Panc1 (cell line): ENCODE measurements around the gene ZNF654. TPM values are rescaled to one million over a fixed set of nuclear protein-coding genes. Genes with fewer than 3 reads are reported as not detected.

Source experiments
- ATAC-seq: fragments of 200-7000 bp; cut with Tn5 transposase; 2 replicates; pipeline ENCODE4 v1.9.1; 2020; ENCODE audit warnings: mild to moderate bottlenecking, moderate library complexity
- BruUV-seq: library from RNA; stranded (reverse); fragments of 400-500 nt; replicated peaks from 2 replicates; lab custom pipeline; 2021; lab: Mats Ljungman, UMichigan
- CTCF ChIA-PET: fragments of 300-600 bp; sonication (Branson Sonifier 250); formaldehyde crosslinking; loops from one replicate; lab custom pipeline; 2022; ENCODE audit warnings: antibody characterized with exemption; lab: Charles Lee
- POLR2A ChIA-PET: fragments of 300-600 bp; sonication (Branson Sonifier 250); formaldehyde crosslinking; loops from one replicate; lab custom pipeline; 2022; ENCODE audit warnings: antibody characterized with exemption; lab: Charles Lee
- DNase-seq: peaks from one replicate; pipeline ENCODE4 v3.0.0-alpha.2; 2010; ENCODE audit warnings: low read depth, low spot score
- H3K27ac ChIP-seq: 2 replicates; pipeline ENCODE4 v1.5.1; 2011; ENCODE audit warnings: mild to moderate bottlenecking, low read length, inconsistent platforms
- H3K27me3 ChIP-seq: fragments of 200-500 bp; sonication (Bioruptor generic); 2 replicates; pipeline ENCODE4 v1.6.0; 2014; ENCODE audit warnings: low read length, inconsistent platforms; ENCODE audit not compliant: control insufficient read depth, insufficient read depth
- H3K36me3 ChIP-seq: fragments of 200-500 bp; sonication (Bioruptor generic); 2 replicates; pipeline ENCODE4 v1.5.1; 2014; ENCODE audit warnings: inconsistent platforms, mild to moderate bottlenecking, low read length, moderate library complexity; ENCODE audit not compliant: control insufficient read depth, insufficient read depth
- H3K4me1 ChIP-seq: 2 replicates; pipeline ENCODE4 v1.5.1; 2011; ENCODE audit warnings: inconsistent platforms, mild to moderate bottlenecking, low read length, moderate library complexity; ENCODE audit not compliant: control insufficient read depth, insufficient read depth
- H3K4me3 ChIP-seq, 2 experiments: 2 replicates each; pipeline ENCODE4 v1.5.1; 2011 to 2012; ENCODE audit warnings: low read depth in 2 of 2, low read length in 2 of 2, mild to moderate bottlenecking in 2 of 2, inconsistent platforms in 1 of 2, moderate library complexity in 1 of 2
- H3K9me3 ChIP-seq: fragments of 200-500 bp; sonication (Bioruptor generic); 2 replicates; pipeline ENCODE4 v1.5.1; 2014; ENCODE audit warnings: low read depth, mild to moderate bottlenecking, inconsistent platforms, low read length, moderate library complexity; ENCODE audit not compliant: control insufficient read depth, insufficient read depth
- CTCF ChIP-seq: fragments of 450-650 bp; IDR thresholded peaks from 2 replicates; pipeline ENCODE4 v1.5.1; 2017; ENCODE audit warnings: mild to moderate bottlenecking
- POLR2AphosphoS5 ChIP-seq: IDR thresholded peaks from 2 replicates; pipeline ENCODE4 v1.6.1; 2012; ENCODE audit warnings: mild to moderate bottlenecking, low read depth, low read length, moderate library complexity
- REST ChIP-seq, 2 experiments: IDR thresholded peaks; 2 replicates each; pipeline ENCODE4 v1.6.1; 2011 to 2012; ENCODE audit warnings: low read depth in 2 of 2, control low read depth in 1 of 2, low read length in 1 of 2, mild to moderate bottlenecking in 1 of 2, moderate library complexity in 1 of 2; ENCODE audit not compliant: insufficient read depth in 1 of 2
- SIN3A ChIP-seq: IDR thresholded peaks from 2 replicates; pipeline ENCODE4 v1.6.1; 2012; ENCODE audit warnings: low read depth, mild to moderate bottlenecking, low read length, moderate library complexity, borderline replicate concordance; ENCODE audit not compliant: insufficient read depth
- TCF7L2 ChIP-seq: IDR thresholded peaks from 2 replicates; pipeline ENCODE4 v1.6.1; 2011; ENCODE audit warnings: mild to moderate bottlenecking, low read depth, low read length, inconsistent platforms
- in situ Hi-C: cut with HindIII; loops from 2 replicates; pipeline ENCODE4 v1.10.0; 2016; ENCODE audit warnings: low sequenced_read_pairs, low pct_unique_long_range_greater_than_20kb
- intact Hi-C: fragments of 100-400 bp; cut with micrococcal nuclease; formaldehyde crosslinking; loops from one replicate; pipeline ENCODE4 v1.10.0; 2022; ENCODE audit not compliant: unreplicated experiment
- total RNA-seq: library from RNA; stranded (reverse); gene quantifications from one replicate; pipeline ENCODE4 v1.2.1, GENCODE V29; 2021; ENCODE audit not compliant: unreplicated experiment

Gene ZNF654
- total RNA-seq, 1 experiment from 2014 or later, result 10.0 TPM

DNA sequence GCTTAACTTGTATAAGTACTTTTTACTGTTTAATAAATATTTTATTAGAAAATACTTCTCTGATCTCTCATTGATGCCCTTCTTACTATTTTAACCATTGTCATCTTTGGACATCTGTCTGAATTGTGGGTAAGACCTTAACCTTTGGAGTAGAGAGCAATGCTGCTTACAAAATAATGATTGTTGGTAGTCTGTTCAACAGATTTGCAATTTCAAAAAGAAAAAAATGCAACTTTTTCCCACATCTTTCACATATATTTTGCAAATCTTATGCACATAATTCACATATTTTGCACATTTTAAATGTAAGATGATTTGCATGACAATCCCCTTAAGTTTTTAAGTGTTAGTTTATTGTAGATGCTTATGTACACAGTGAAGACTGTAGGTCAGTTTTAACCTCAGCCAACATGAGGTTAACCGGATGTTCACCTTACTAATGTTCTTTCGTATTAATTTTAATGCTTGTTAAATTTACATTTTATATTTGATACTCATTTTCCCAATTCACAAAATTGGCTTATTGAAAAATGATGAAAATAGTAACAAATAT, 107.4 kb downstream of the ZNF654 start:
- CTCF ChIA-PET, result no interaction called here
- H3K9me3 ChIP-seq, result no peaks in the 10 kb centered on the region
- H3K36me3 ChIP-seq, result no peaks in the 10 kb centered on the region
- no peak overlapping the region for H3K27ac ChIP-seq
- no TSS peak for BruUV-seq
- DNase-seq, result no peak
- TF ChIP-seq SIN3A, result no peak
- TF ChIP-seq REST (IDR thresholded peaks at IDR 0.05; ENCODE audit: insufficient read depth in 1 of 2, low read depth in 2 of 2, low read length in 1 of 2), result no peak
- no peak for TF ChIP-seq POLR2AphosphoS5
- TF ChIP-seq CTCF, result no peak
- TF ChIP-seq TCF7L2, result no peak
- POLR2A ChIA-PET, result no interaction called here
- in situ Hi-C loops (no loop called here), intact Hi-C loops (no loop called here)
- no peak overlapping the region for H3K4me3 ChIP-seq
- H3K27me3 ChIP-seq, result no peaks in the 10 kb centered on the region
- no peaks in the 10 kb centered on the region for H3K4me1 ChIP-seq
- ATAC-seq, result no peak

DNA sequence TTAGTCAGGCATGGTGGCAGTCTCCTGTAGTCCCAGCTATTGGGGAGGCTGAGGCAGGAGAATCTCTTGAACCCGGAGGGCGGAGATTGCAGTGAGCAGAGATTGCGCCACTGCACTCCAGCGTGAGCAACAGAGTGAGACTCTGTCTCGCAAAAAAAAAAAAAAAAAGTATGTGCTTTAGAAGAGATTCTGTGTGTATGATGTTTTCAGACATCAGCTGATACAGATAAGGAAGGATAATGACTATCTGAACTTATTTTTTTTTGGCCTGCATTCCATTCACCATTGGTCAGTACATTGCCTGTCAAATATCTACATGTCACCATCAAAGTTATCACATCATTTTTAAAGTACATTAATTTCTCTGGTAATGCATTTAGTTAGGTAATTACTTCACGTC, 108.1 kb downstream of the ZNF654 start:
- TF ChIP-seq REST (IDR thresholded peaks at IDR 0.05; ENCODE audit: insufficient read depth in 1 of 2, low read depth in 2 of 2, low read length in 1 of 2), result no peak
- TF ChIP-seq SIN3A, result no peak
- no peak for TF ChIP-seq TCF7L2
- no peak for TF ChIP-seq CTCF
- TF ChIP-seq POLR2AphosphoS5, result no peak
- ATAC-seq (no peak), DNase-seq (no peak)
- intact Hi-C loops, result no loop called here
- ChIA-PET POLR2A (no interaction called here), CTCF (no interaction called here)
- Histone ChIP-seq H3K4me3 (no peak overlapping the region), H3K9me3 (no peaks in the 10 kb centered on the region), H3K27ac (no peak overlapping the region), H3K36me3 (no peaks in the 10 kb centered on the region), H3K4me1 (no peaks in the 10 kb centered on the region), H3K27me3 (no peaks in the 10 kb centered on the region)
- BruUV-seq, result no TSS peak
- in situ Hi-C loops, result no loop called here
